DMS53 (cell line): ENCODE data around the gene TRABD2B.

ENCODE experiments used
- DNase-seq: peaks from one replicate; lab custom pipeline; 2025; lab: John Stamatoyannopoulos, UW

The TRABD2B gene

DNA sequence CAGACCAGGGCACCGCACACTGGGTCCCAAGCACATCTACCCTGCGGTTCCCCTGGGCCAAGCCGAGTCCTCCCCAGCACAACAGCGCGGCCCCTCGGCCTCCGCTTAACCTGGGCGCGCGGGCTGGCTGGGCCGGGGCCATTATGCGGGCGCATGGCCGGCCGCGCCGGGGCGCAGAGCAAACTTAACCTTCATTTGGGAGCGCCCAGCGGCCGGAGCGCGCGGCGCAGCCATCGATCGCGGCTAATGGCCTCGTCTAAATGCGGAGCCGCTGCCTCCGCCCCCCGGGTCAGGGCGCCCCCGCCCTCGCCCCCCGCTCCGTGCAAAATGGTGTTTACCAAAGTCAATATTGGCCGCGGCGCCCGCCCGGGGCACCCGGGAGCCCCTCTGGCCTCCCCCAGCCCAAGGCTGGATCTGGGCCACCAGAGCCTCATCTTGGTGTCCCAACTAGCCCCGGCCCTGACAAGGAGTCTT, 272.1 kb downstream of the TRABD2B start:
- peak; percentile 70 for DNase-seq

DNA sequence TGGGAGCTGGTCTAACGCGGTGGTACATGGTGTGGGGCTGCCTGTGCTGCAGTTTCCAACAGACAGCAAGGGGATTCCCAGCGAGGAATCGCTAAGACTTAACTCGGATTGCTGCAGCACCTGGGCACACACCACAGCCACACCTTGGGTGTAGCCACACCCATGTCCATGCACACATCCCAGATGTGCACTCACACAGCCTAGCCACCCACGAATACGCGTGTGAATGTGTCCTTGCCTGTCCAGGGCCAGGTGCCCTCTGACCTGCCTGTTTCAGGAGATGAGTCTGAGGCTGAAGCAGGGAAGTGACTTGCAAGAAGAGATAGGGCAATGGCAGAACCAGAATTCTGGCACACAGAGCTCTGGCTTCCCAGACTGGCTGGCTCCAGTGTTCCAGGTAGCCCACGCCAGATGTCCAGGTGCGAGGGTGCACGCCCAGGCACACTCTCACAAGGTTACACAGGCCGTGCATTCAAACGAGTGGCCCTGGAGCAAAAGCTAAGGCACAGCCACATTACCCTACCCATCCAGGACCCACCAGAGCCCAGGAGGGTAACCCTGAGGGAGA, 272.7 kb downstream of the TRABD2B start:
- peak; percentile 61 for DNase-seq

DNA sequence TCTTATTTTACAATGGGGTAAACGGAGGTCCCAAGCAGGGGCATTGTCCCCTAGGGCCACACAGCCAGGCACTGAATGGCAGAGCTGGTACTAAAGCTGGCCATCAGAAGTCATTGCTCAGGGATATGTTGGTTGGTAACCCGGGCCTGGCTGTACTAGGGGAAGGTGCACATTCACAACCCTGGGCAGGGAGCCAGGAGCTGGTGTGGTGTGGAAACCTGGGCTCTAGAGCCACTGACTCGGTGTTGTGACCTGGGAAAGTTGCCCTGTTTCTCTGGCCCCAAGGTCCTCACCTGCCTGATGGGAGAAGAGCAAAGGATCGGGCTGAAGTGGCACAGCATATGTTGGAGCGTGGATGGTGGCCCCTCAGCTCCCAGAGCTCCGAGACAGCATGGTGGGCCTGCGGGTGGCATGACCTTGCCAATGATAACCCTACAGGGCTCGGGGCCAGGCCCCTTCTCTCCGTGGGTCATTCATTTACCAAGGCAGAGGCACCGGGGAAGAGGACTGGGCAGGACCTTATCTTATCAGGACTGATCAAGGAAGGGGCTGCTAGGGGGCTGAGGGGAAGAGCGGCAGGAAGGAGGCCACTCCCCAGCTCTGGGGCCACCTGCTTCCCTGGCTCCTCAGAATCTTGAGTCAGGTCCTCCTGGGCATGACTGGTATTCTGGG, 274.1 kb downstream of the TRABD2B start:
- no peak for DNase-seq

- no peak for DNase-seq
Observed at GRCh38 chr1:47722101-47722500, 275.1 kb downstream of the TRABD2B start.

DNA sequence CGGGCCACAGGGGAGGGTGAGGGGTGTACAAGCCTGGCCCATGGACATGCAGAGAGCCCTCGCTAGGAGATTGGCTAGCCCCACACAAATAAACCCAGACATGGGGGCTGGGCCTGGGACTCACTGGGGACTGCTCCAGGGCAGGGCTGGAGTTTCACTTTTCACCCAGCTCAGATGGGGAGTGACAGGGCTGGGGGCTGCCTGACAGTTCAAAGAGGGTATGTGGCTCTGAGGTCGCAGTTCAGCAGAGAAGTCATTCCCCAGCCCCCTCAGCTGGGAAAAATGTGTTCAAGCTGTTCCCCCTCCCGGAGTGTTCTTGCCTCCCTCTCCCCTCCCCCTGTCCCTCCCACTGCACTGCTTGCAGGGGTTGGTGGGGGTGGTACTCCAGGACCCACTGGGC, 277.1 kb downstream of the TRABD2B start:
- no peak for DNase-seq

- no peak for DNase-seq
Observed at GRCh38 chr1:47717341-47717740, 279.8 kb downstream of the TRABD2B start.

- no peak for DNase-seq
Observed at GRCh38 chr1:47713975-47714767, 283.0 kb downstream of the TRABD2B start.

DNA sequence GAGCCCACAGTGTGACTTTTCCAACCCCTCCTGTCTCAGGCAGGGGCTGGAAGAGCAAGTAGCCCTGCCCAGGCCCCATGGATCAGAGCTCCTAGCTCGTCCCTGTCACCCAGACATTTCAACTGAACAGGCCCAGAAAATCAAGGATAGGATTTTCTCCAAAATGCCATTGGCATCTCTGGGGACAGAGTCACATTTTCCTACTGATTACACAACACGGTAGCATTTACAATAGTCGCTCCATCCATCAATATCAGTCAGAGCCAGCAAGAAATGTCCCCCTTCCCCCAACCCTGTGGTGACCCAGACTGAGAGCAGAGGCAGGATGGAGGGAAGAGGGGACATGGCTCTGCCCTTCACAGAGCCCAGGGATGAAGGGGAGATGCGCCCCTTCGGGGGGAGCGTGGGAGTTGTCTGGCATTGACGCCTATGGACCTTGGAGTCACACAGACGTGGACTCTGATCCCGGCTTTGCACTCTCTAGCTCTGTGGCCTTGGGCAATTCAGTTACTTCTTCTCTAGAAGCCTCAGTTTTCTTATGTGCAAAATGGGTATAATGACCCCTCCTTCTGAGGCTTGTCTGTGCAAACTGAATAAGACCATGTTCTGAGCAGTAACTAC, 283.7 kb downstream of the TRABD2B start:
- no peak for DNase-seq

DNA sequence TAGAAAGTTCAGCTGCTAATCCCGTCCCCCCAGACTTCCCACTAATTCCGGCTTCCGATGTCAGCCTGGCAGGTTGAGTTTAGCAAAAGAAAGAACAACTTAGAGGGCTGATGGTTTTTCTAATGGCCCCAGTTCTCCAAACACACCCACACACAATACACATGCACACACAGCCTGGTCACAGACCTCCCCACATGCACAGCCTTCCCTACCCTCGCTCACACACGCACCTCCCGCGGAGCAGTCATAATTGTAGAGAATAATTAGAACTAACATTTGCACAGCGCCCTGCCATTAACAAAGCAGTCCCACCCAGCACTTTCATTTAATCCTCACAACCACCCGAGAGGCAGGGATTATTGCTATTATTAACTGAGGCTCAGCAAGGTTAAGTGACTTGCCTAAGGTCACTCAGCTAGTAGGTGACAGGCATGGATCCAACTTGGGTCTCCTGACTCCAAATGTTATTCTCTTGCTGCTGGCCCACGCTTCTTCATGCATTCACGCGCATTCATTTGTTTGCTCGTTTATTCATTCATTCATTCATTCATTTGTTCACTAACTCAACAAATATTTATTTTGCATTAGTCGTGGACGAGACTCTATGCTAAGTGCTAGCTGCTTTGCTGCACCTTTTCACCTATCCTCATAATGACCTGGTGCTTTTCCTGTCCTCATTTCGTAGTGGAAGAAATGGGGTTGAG, 284.4 kb downstream of the TRABD2B start:
- no peak for DNase-seq

DNA sequence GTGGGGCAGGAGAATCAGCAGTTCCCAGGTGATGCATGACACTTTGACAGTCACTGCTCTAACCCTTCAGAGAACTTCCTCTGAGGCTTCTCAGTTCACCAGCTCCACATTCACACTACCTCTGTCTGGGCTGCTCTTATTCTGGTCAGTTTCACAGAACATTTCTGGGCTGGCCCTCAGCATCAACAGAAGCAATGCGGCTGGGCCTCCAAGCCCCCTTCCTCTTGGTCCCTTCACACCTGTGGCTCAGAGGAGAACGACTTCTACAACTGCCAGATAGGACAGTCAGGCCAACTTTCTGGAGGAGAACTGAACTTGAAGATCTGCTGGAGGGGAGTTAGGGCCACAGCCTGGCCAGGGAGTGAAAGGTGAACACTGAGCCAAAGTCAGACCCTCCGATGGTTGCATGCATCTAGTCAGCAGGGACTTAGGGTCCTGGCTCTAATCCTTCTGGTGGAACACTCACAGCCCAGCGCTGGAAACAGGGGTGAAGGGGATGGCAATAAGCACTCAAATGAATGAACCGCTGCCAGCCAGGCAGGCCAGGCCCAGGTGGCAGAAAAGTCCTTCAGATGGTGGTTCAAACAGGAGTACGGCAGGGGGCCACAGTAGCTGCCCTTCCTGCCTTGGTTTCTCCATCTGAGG, 285.2 kb downstream of the TRABD2B start:
- DNase-seq, result no peak

DNA sequence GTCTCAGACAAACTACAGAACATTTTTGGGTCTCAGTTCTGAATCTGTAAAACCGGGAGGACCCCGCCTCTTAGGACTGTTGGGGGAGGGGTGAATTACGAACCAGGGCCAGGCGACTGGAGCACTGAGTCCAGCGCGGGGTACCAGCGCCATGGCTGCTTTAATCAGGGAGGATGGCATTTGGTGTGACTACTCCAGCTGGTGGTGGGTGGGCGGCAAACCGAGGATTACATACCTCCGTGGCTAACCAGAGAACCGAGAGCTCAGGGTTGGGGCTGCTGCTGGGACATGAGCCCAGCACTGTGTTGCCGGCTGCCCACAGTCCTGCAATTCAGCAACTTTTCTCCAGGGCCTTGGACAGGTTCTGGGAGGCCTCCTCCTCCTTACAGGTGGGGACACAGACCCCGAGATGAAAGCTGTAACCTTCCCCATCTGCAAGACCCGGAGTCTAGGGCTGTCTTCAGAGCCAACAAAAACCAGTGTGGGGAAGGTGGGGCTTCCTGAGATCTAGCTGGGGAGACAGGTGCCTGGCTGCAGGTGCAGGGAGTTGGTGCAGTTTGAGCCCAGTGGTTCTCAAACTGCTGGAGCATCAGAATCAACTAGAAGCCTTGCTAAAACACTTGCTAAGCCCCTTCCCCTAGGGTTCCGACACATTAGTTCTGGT, 285.9 kb downstream of the TRABD2B start:
- no peak for DNase-seq
